Stimulated activated CD4-positive, alpha-beta T cell treated with anti-CD3 and anti-CD28 coated beads, TNF-alpha, amount 100 ng/mL, for 4 hours (primary cell): ENCODE measurements around the gene ENTPD8.
"Not testable (repeated sequence)": the region's sequence is repeated elsewhere in the genome, so short reads cannot be mapped to it uniquely, and the experiment has no call there.

Experiments
- DNase-seq, 3 experiments: peaks; one replicate each; pipeline ENCODE4 v3.0.0-alpha.2; 2020; ENCODE audit warnings: low read depth in 3 of 3

ENTPD8 gene

GRCh38 chr9:137411645-137412380, 29.3 kb downstream of the ENTPD8 start:
- DNase-seq: no peak

- DNase-seq: no peak
These were observed 29.9 kb downstream of the ENTPD8 start for GRCh38 chr9:137411260-137411644.

GRCh38 chr9:137410891-137411249, 30.3 kb downstream of the ENTPD8 start:
- DNase-seq: no peak

- not testable (repeated sequence) for DNase-seq
These were observed 30.8 kb downstream of the ENTPD8 start for GRCh38 chr9:137410236-137410890.

GRCh38 chr9:137409515-137409914, 31.6 kb downstream of the ENTPD8 start:
- DNase-seq: no peak

- no peak for DNase-seq
These were observed 32.3 kb downstream of the ENTPD8 start for GRCh38 chr9:137408651-137409405.

GRCh38 chr9:137407590-137408300, 33.4 kb downstream of the ENTPD8 start:
- DNase-seq: no peak

GRCh38 chr9:137406876-137407589, 34.1 kb downstream of the ENTPD8 start:
- DNase-seq: peak; percentile 37 to 49 (median 40)

- no peak for DNase-seq
These were observed 34.9 kb downstream of the ENTPD8 start for GRCh38 chr9:137406085-137406760.

- DNase-seq: no peak
These were observed 35.5 kb downstream of the ENTPD8 start for GRCh38 chr9:137405677-137406081.

- no peak for DNase-seq
These were observed 36.1 kb downstream of the ENTPD8 start for GRCh38 chr9:137404961-137405567.

GRCh38 chr9:137403269-137403668, 37.9 kb downstream of the ENTPD8 start:
- no peak for DNase-seq

GRCh38 chr9:137402746-137403145, 38.4 kb downstream of the ENTPD8 start:
- DNase-seq: no peak

GRCh38 chr9:137398561-137399468, 42.3 kb downstream of the ENTPD8 start:
- DNase-seq: no peak

GRCh38 chr9:137397675-137398423, 43.3 kb downstream of the ENTPD8 start:
- DNase-seq: no peak

- no peak for DNase-seq
These were observed 44.4 kb downstream of the ENTPD8 start for GRCh38 chr9:137396634-137397367.

- DNase-seq: no peak
These were observed 44.9 kb downstream of the ENTPD8 start for GRCh38 chr9:137396227-137396626.

GRCh38 chr9:137395666-137396010, 45.5 kb downstream of the ENTPD8 start:
- DNase-seq: no peak
